HepG2 (cell line): ENCODE measurements around the gene GLB1L. TPM values are rescaled to one million over a fixed set of nuclear protein-coding genes. Genes with fewer than 3 reads are reported as not detected.
A peak's percentile ranks its signal among the peaks of the same experiment; 100 is the strongest.

ENCODE experiments used
- ATAC-seq: fragments of 200-7000 bp; cut with Tn5 transposase; 3 replicates; pipeline ENCODE4 v1.9.1; 2020; ENCODE audit warnings: mild to moderate bottlenecking, moderate library complexity
- BruUV-seq: library from RNA; stranded (reverse); fragments of 400-500 nt; replicated peaks from 2 replicates; lab custom pipeline; 2021; lab: Mats Ljungman, UMichigan
- CTCF ChIA-PET: fragments of 300-600 bp; formaldehyde crosslinking; extraction: SDS; loops from one replicate; lab custom pipeline; 2021; ENCODE audit warnings: low total read pairs, inconsistent platforms, low intra/inter-chr PET ratio; lab: Yijun Ruan, JAX
- POLR2A ChIA-PET: fragments of 350-600 bp; sonication (Branson Sonifier 250); formaldehyde crosslinking; loops from one replicate; lab custom pipeline; 2020; ENCODE audit warnings: antibody characterized with exemption, inconsistent platforms; lab: Yijun Ruan, JAX
- DNase-seq: peaks from one replicate; pipeline ENCODE4 v3.0.0-alpha.2; 2015; ENCODE audit warnings: low spot score
- FAIRE-seq: peaks from 3 replicates; lab custom pipeline; 2011; peaks lifted over from hg19 to GRCh38; lab: Jason Lieb, UNC
- H2AFZ ChIP-seq: one replicate; pipeline ENCODE4 v1.6.1; 2011; ENCODE audit warnings: low read length, inconsistent platforms
- H3K27ac ChIP-seq: fragments of 300-600 bp; 3 replicates; pipeline ENCODE4 v1.8.0; 2011; ENCODE audit warnings: mixed run types, mild to moderate bottlenecking, mixed read lengths, low read length, inconsistent platforms; ENCODE audit not compliant: insufficient read depth; ENCODE audit errors: extremely low read length
- H3K27me3 ChIP-seq, 2 experiments: fragments of 200-600 bp in 1 of 2; 2 replicates in 1 of 2; 3 replicates in 1 of 2; pipeline versions ENCODE4 v1.6.0 to v1.8.0; 2011; ENCODE audit warnings: low read length in 2 of 2, mild to moderate bottlenecking in 2 of 2, moderate library complexity in 2 of 2, inconsistent platforms in 1 of 2; ENCODE audit not compliant: insufficient read depth in 2 of 2, control insufficient read depth in 1 of 2
- H3K36me3 ChIP-seq, 2 experiments: fragments of 200-600 bp in 1 of 2; replicated peaks in 1 of 2; 2 replicates in 1 of 2; 3 replicates in 1 of 2; pipeline versions ENCODE4 v1.5.1 to v1.8.0; 2011; ENCODE audit warnings: low read length in 2 of 2, inconsistent platforms in 1 of 2; ENCODE audit not compliant: insufficient read depth in 2 of 2, control insufficient read depth in 1 of 2
- H3K4me1 ChIP-seq: 2 replicates; pipeline ENCODE4 v1.5.1; 2012; ENCODE audit warnings: low read length, inconsistent platforms; ENCODE audit not compliant: insufficient read depth
- H3K4me2 ChIP-seq: 2 replicates; pipeline ENCODE4 v1.6.0; 2011; ENCODE audit warnings: low read depth, low read length, inconsistent platforms
- H3K4me3 ChIP-seq, 3 experiments: fragments of 200-600 bp in 1 of 3; sonication (generic), shearing (Covaris generic) in 1 of 3; replicated peaks in 1 of 3; 2 replicates each; pipeline ENCODE4 v1.5.1; 2011 to 2016; ENCODE audit warnings: low read length in 3 of 3, inconsistent platforms in 2 of 3, low read depth in 2 of 3, mild to moderate bottlenecking in 2 of 3, control low read depth in 1 of 3, mixed read lengths in 1 of 3; ENCODE audit not compliant: insufficient read depth in 1 of 3
- H3K79me2 ChIP-seq: one replicate; pipeline ENCODE4 v1.6.1; 2011; ENCODE audit warnings: low read length, inconsistent platforms; ENCODE audit not compliant: insufficient read depth
- H3K9ac ChIP-seq: 2 replicates; pipeline ENCODE4 v1.6.0; 2011; ENCODE audit warnings: mild to moderate bottlenecking, low read depth, low read length, inconsistent platforms; ENCODE audit not compliant: insufficient read depth
- H3K9me3 ChIP-seq: 2 replicates; pipeline ENCODE4 v1.5.1; 2012; ENCODE audit warnings: mild to moderate bottlenecking, low read length
- H4K20me1 ChIP-seq: 2 replicates; pipeline ENCODE4 v1.6.0; 2011; ENCODE audit warnings: inconsistent platforms, mild to moderate bottlenecking, low read length, moderate library complexity; ENCODE audit not compliant: insufficient read depth
- AHDC1 ChIP-seq: sonication (generic); formaldehyde crosslinking; IDR thresholded peaks from 2 replicates; pipeline ENCODE4 v1.5.1; 2020; ENCODE audit warnings: mild to moderate bottlenecking, missing genetic modification reagents, borderline replicate concordance
- BRF2 ChIP-seq: sonication (generic); formaldehyde crosslinking; IDR thresholded peaks from 2 replicates; pipeline ENCODE4 v1.8.1; 2022; ENCODE audit warnings: mild to moderate bottlenecking, missing genetic modification reagents
- FOXJ3 ChIP-seq: sonication (generic); formaldehyde crosslinking; IDR thresholded peaks from 2 replicates; pipeline ENCODE4 v1.4.0; 2020; ENCODE audit warnings: missing genetic modification reagents, mild to moderate bottlenecking, borderline replicate concordance
- ZNF629 ChIP-seq: sonication (generic); formaldehyde crosslinking; conservative IDR thresholded peaks from 2 replicates; pipeline ENCODE4 v1.5.0; 2020; ENCODE audit warnings: missing genetic modification reagents
- WGBS: methylation state at CpG from one replicate; pipeline ENCODE4 v1.1.6; 2017; ENCODE audit warnings: low lambda C conversion rate; 5-methylcytosine and 5-hydroxymethylcytosine counted together
- in situ Hi-C: cut with HindIII; loops from 2 replicates; pipeline ENCODE4 v1.10.0; 2017; ENCODE audit warnings: low pct_unique_long_range_greater_than_20kb; ENCODE audit not compliant: extremely low pct_ligation_motif_present
- intact Hi-C: fragments of 100-400 bp; cut with micrococcal nuclease; formaldehyde crosslinking; loops from one replicate; pipeline ENCODE4 v1.10.0; 2022; ENCODE audit not compliant: unreplicated experiment
- polyA plus RNA-seq, 8 experiments: library from polyadenylated mRNA; depleted of rRNA in 3 of 8; stranded (reverse) in 7 of 8; unstranded in 1 of 8; fragments of >200 nt; fragmentation: Illumina TruSeq in 4 of 8; extraction: Trizol in 4 of 8; gene quantifications; 2 replicates each; pipeline versions ENCODE4 v1.2.1 to v1.2.3, GENCODE V29; 2011 to 2016; ENCODE audit warnings: low read depth in 4 of 8, missing spikeins in 1 of 8, mixed read lengths in 1 of 8; ENCODE audit not compliant: insufficient read depth in 1 of 8
- total RNA-seq, 5 experiments: library from RNA; depleted of rRNA; stranded (reverse); fragments of >200 nt; fragmentation: Illumina TruSeq; extraction: Trizol; gene quantifications; 2 replicates each; pipeline ENCODE4 v1.2.3, GENCODE V29; 2016; ENCODE audit warnings: low read depth in 1 of 5

The GLB1L gene
- total and polyA plus RNA-seq, 2 of the 13 experiments (the other 11 are each of a cell fraction or from before 2014, with no cell fraction given): 6.8 to 7.3 TPM

GRCh38 chr2:219282375-219282774, 37.1 kb upstream of the GLB1L start:
- BruUV-seq: no TSS peak
- FAIRE-seq: no peak
- POLR2A ChIA-PET: interaction anchor here (2.4 kb wide), 1 partner anchor 13 kb away, joined by 6 read pairs; no protein-coding TSS in a partner anchor
- intact Hi-C loops: no loop called here
- peaks cover 4 to 10% of the 10 kb centered on the region in 2 experiments; a peak in 4 of 5 replicates for H3K36me3 ChIP-seq
- no peak overlapping the region for H3K9ac ChIP-seq
- H3K27ac ChIP-seq: no peak overlapping the region
- H3K4me3 ChIP-seq: no peak overlapping the region
- in situ Hi-C loops: no loop called here
- no peak for DNase-seq
- H4K20me1 ChIP-seq: no peaks in the 10 kb centered on the region
- no peak for TF ChIP-seq FOXJ3 (CRISPR knock-in tag)
- peak; percentile 38; the same call in 1 of the 2 replicates for TF ChIP-seq ZNF629 (CRISPR knock-in tag)
- H3K4me2 ChIP-seq: no peak overlapping the region
- no peak for ATAC-seq
- H3K79me2 ChIP-seq: no peaks in the 10 kb centered on the region
- no peaks in the 10 kb centered on the region for H3K27me3 ChIP-seq
- H3K4me1 ChIP-seq: peaks cover 32% of the 10 kb centered on the region
- H2AFZ ChIP-seq: no peak overlapping the region
- no peaks in the 10 kb centered on the region for H3K9me3 ChIP-seq
- 91% methylated on average over 5 of the region's 5 CpGs for WGBS
- CTCF ChIA-PET: no interaction called here

- Histone ChIP-seq H3K9me3 (no peaks in the 10 kb centered on the region), H3K36me3 (peaks cover 4 to 10% of the 10 kb centered on the region in 2 experiments; a peak in 4 of 5 replicates), H2AFZ (no peak overlapping the region), H3K9ac (no peak overlapping the region), H3K27me3 (no peaks in the 10 kb centered on the region), H3K4me3 (no peak overlapping the region), H3K79me2 (no peaks in the 10 kb centered on the region), H3K27ac (no peak overlapping the region), H3K4me2 (no peak overlapping the region), H3K4me1 (peaks cover 31% of the 10 kb centered on the region), H4K20me1 (no peaks in the 10 kb centered on the region)
- in situ Hi-C loops: no loop called here
- ChIA-PET POLR2A (interaction anchor here (1.2 to 2.4 kb wide), 3 partner anchors 11 to 63 kb away, joined by 3 to 6 read pairs (median 4); no protein-coding TSS in a partner anchor), CTCF (no interaction called here)
- FAIRE-seq: no peak
- DNase-seq: no peak
- no peak for ATAC-seq
- no peak for TF ChIP-seq BRF2 (CRISPR knock-in tag)
- no peak for TF ChIP-seq AHDC1
- 87% methylated on average over 8 of the region's 8 CpGs for WGBS
- intact Hi-C loops: no loop called here
- BruUV-seq: no TSS peak
Measured at GRCh38 chr2:219281588-219281987, 36.3 kb upstream of the GLB1L start.
